ENCODE results near the gene MAZ.

MAZ gene

DNA sequence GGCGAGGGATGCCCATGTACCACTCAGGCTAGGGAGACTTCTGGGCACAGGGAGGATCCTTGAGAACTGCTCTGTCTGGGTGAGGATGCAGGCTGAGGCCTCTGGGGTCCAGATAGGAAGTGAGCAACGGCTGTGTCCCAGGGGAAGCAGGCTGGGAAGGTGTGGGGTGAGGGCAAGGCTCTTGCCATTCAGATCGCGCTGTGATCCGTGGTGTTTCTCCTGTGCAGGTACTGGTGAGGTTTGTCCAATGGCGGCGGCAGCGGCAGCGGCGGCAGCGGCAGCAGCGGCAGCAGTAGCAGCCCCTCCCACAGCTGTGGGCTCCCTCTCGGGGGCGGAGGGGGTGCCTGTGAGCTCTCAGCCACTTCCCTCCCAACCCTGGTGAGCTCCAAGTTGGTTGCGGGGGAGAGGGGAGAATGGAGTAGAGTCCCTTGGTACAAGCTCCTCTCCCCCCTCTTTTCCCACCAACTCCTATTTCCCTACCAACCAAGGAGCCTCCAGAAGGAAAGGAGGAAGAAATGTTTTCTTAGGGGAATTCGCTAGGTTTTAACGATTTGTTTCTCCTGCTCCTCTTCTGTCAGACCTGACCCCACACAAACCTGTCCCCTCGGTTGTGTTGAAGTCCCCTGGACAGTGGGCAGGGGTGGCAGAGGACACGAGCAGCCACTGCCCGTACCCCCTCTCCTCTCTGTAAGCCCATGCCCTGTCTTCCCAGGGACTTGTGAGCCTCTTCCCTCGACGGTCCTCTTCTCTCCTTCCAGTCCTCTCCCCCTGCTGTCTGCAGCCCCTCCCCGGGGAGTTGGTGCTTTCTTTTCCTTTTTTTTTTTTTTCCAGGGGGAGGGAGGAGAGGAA lies 3.7 kb downstream of the MAZ start:
- no peak for DNase-seq

DNA sequence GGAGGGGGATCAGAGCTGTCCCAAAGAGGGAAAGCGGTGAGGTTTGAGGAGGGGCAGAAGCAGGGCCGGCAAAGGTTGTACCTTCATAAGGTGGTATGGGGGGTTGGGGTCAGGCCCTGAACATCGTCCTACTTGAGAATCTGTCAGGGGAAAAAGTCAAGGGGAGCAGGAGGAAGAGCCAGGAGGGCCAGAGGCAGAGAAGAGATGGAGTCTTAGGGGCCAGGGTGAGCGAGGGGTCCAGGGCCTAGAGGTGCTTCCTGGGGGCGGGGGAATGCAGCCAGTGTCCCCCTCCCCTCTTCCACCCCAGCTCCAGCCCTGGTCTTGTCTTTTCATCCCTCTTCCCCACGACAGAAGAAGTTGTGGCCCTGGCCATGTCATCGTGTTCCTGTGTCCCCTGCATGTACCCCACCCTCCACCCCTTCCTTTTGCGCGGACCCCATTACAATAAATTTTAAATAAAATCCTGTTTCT lies 4.4 kb downstream of the MAZ start:
- no peak for DNase-seq

DNA sequence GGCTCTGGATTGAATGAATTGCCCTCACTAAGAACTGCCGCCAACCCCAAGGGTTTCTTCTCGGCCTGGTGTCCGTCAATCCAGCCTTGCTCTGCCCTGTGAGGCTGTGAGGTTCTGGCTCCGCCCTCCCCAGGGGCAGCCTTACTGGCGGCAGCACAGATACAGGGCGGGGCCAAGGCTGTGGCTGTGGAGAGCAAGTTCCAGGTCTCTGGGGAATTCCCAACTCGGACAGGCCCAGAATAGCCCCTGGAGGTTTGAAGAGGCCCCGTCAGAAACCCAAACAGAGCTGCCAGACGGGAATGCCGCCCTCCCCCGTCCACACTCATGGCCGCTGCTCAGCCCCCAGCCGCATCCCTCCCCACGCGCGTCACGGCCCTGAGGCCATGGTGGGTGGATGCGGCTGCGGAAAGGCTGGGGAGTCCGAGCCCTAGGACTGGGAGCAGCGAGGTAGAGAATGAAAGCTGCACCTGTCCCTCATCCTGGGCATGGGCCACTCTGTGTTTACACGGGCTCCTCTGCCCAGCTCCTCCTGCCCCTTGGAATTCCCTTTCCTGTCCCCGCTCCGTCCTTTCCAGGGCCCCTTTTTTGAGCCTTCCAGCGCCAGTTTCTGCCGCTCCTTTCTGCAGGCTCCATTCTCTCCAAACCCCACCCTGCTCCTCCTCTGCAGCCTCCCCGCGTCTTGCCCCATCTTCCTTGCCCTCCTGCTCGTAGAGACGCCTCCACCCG lies 5.0 kb downstream of the MAZ start:
- DNase-seq, result no peak

DNA sequence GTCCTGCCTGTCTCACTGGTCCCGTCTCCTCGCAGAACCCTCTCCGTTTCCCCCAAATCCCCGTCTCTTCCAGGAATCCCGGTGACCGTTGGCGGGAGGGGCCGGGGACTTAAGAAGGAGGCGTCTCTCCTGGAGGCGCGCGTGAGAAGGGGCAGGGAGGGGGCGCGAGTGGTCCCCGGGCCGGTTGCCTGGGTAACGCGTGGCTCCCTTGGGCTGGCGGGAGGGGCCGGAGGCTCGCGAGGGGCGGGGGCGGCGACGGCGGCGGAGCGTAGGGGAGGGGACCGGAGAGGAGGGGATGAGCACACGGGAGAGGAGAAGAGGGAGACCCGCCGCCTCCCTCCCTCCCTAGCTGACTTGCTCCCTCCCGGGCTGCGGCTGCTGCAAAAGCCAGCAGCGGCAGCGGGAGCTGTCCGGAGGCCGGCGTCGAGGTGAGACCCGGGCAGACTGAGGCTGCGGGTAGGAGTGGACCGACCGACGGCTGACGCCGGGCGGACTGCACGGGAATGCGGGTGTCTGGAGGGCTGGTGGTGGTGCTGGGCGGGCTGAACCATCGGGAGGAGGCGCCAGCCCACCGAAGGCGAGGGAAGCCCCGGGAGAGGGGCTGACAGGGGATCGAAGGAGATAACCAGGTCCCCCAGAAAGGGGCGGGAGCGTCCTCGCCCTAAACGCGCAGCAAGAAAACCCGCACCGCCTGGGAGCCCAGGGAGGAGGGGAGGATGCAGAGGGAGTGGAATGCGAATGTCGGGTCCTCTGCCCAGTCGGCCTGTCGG lies 5.8 kb downstream of the MAZ start, which contains the start of gene PRRT2:
PRRT2 (plus strand) TSS at position 298 of the 770 bp plus-strand sequence. CDS start 862 bp downstream, outside the sequence.
- no peak for DNase-seq

DNA sequence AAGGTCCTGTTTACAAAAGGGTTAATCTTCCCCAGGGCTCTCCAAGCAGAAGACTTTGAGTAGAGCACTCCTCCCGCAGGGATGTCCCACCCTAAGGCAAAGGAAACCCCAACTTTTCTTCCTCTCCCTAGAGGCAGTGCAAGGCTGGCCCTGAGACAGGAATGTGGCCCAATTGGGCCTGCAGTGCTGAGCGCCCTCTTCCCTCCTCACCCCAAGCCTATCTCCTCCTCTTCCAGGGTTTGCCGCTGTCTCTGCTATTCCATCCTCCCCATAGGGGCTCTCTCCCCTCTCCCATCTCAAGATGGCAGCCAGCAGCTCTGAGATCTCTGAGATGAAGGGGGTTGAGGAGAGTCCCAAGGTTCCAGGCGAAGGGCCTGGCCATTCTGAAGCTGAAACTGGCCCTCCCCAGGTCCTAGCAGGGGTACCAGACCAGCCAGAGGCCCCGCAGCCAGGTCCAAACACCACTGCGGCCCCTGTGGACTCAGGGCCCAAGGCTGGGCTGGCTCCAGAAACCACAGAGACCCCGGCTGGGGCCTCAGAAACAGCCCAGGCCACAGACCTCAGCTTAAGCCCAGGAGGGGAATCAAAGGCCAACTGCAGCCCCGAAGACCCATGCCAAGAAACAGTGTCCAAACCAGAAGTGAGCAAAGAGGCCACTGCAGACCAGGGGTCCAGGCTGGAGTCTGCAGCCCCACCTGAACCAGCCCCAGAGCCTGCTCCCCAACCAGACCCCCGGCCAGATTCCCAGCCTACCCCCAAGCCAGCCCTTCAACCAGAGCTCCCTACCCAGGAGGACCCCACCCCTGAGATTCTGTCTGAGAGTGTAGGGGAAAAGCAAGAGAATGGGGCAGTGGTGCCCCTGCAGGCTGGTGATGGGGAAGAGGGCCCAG lies 6.7 kb downstream of the MAZ start:
- DNase-seq, result no peak

DNA sequence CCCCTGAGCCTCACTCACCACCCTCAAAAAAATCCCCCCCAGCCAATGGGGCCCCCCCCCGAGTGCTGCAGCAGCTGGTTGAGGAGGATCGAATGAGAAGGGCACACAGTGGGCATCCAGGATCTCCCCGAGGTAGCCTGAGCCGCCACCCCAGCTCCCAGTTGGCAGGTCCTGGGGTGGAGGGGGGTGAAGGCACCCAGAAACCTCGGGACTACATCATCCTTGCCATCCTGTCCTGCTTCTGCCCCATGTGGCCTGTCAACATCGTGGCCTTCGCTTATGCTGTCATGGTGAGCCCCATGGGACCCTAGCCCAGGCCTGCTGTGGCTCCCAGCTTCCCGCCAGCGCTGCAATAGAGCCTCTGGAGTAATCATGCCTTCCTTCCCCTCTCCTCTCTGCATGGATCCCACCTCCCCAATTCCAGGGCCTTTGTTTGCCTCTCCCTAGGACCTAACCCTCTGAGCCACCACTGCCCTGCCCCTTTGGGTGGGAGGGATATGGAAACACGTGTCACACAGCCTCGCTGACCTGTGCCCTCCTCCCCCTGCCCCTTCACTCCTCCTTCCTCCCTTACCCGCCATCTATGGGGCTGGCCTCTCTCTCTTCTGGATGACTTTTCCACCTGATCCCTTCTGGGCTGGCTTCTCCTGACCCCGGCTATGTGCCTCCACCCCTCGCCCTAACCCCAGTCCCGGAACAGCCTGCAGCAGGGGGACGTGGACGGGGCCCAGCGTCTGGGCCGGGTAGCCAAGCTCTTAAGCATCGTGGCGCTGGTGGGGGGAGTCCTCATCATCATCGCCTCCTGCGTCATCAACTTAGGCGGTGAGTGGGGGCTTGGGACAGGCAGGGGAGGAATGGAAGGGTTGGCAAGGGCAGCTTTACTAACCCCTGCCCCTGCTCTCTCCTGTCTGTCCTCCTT lies 7.6 kb downstream of the MAZ start:
- DNase-seq, result no peak

DNA sequence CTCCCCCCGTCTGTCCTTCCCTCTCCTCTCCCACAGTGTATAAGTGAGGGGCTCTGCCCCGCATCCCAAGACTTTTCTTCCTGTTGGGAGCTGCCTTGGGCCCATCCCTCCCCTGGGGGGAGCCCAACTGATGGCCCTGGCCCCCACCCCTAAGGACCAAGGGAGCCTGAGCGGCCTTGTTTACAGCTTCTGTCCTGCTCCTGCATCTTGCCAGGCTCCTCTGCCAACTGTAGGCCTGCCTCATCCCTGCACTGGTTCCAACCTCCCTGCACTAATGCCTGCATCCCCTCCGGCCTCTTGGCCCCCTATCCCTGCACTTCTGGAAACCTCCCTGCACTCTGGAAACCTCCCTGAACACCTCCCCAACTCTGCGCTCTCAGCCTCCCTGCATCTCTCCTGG lies 8.3 kb downstream of the MAZ start:
- no peak for DNase-seq

DNA sequence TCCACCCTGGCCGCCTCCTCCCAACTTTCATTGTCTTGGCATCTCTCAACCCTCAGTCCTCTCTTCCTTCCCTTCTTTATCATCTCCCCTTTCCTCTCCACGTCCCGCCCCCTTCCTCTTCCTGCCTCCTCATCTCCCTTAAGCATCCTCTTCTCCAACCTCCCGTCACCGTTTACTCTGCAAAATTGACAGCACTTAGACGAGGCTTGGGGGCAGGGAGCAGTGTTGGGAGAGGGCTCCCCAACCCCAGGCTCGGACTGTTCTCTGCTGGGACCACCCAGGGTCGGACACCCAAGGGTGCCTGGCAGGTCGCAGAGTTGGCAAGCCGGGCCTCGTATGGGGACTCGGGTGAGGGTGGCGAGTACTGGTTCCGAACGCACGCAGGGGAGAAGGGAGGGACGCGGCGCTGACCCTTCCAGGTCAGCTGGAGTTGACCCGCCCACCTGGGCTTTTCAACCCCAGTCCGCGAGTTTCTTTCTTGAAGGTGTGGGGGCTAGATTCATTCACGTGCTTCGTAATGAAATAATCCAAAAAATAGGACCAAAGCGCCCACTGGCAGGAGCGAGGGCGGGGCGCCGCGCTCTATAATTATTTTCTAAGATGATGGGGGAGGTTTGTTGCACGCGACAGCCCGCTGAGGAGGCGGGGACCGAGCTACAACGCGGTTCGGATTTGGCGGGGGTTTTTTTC lies 8.8 kb downstream of the MAZ start:
- no peak for DNase-seq

DNA sequence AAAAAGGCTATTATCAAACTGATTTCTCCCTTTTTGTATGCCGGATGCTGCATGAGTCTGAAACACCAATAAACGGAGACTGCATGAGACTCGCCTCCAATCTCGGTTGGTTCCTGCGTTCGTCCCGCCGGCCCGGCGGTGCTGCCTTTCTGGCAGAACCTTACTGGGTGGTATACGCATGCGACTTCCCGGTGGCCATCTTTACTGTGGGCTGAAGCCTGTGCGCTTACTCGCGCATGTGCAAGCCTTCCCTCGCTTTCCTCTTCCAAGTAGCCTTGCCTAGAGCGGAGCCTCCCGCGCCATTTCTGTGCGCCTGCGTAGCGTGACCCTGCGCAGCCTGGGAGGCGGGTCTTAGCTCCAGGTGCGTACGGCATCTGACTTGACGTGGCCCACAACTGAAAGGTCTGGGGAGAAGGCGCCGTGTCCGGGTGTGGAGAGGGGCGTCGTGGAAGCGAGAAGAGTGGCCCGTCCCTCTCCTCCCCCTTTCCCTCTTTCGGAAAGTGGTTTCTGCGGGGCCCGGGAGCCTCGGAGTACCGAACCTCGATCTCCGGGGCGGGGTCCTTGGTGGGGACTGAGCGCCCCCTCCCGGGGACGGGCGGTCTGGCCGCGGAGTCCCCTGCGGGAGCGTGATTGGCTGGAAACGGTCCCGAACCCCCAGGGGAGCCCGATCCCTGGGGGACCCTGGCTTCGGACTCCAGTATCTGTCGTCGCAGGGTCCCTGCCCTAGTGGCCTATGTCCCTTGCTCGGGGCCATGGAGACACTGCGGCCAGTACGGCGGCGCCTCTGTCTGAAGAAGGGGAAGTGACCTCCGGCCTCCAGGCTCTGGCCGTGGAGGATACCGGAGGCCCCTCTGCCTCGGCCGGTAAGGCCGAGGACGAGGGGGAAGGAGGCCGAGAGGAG lies 9.7 kb downstream of the MAZ start, which contains the start of gene PAGR1:
PAGR1 (plus strand) TSS at position 360 of the 901 bp plus-strand sequence; CDS start at position 734, 374 bp downstream.
- peak; percentile 97 for DNase-seq

DNA sequence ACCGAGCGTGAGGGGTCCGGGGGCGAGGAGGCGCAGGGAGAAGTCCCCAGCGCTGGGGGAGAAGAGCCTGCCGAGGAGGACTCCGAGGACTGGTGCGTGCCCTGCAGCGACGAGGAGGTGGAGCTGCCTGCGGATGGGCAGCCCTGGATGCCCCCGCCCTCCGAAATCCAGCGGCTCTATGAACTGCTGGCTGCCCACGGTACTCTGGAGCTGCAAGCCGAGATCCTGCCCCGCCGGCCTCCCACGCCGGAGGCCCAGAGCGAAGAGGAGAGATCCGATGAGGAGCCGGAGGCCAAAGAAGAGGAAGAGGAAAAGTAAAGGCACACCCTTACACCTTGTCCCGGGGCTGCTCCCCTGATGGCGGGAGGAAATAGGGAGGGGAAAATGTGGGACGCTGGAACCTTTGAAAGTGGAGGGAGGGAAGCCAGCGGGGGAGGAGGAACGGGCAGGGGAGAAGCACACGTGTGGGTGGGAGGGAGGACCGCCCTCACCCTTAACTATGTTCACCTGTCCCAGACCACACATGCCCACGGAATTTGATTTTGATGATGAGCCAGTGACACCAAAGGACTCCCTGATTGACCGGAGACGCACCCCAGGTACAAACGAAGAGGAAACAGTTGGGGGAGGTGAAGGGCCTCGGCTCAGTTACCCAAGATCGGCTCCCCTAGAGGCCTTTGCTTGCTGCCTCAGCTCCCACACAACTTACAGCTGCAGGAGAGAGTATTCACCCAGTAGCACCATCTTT lies 10.5 kb downstream of the MAZ start:
- peak; percentile 45 for DNase-seq

DNA sequence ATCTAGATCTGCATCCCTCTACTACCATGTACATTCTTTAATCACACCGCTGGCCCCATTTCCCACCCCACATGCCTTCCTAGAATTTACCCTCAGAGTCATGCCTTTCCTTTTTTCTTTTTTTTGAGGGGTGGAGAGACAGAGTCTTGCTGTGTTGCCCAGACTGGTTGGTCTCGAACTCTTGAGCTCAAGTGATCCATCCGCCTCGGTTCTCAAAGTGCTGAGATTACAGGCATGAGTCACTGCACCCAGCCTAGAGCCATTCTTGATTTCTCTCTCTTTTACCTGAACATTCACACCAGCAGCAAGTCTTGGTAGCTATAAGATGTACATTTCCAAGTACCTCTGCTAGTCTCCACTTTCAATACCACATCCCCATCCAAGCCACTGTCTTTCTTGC lies 11.8 kb downstream of the MAZ start:
- no peak for DNase-seq

DNA sequence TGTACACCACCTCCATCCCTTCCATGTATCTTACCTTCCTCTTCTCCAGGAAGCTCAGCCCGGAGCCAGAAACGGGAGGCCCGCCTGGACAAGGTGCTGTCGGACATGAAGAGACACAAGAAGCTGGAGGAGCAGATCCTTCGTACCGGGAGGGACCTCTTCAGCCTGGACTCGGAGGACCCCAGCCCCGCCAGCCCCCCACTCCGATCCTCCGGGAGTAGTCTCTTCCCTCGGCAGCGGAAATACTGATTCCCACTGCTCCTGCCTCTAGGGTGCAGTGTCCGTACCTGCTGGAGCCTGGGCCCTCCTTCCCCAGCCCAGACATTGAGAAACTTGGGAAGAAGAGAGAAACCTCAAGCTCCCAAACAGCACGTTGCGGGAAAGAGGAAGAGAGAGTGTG lies 13.2 kb downstream of the MAZ start:
- no peak for DNase-seq

DNA sequence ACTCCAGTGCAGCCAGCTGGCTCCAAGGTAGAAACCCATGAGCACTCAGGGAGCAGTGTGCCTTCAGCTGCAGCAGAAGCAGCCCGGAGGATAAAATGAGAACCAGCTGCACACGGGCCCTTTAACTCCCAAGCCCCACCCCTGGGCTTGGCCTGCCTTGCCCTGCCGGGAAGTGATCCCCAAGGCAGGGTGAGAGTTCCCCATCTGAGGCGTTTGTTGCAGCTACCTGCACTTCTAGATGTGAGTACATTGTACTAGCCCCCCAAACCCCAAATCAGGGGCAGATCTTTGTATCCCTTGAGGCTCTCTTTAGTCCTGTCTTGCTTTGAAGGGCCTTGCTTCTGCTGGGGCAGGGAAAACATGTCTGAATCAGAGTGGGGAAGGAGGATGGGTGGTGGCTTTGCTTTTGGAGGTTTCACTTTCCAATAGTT lies 14.0 kb downstream of the MAZ start, which contains the start of gene MVP:
MVP (plus strand) TSS at position 192 of the 431 bp plus-strand sequence. CDS start 10,088 bp downstream, outside the sequence.
- no peak for DNase-seq

DNA sequence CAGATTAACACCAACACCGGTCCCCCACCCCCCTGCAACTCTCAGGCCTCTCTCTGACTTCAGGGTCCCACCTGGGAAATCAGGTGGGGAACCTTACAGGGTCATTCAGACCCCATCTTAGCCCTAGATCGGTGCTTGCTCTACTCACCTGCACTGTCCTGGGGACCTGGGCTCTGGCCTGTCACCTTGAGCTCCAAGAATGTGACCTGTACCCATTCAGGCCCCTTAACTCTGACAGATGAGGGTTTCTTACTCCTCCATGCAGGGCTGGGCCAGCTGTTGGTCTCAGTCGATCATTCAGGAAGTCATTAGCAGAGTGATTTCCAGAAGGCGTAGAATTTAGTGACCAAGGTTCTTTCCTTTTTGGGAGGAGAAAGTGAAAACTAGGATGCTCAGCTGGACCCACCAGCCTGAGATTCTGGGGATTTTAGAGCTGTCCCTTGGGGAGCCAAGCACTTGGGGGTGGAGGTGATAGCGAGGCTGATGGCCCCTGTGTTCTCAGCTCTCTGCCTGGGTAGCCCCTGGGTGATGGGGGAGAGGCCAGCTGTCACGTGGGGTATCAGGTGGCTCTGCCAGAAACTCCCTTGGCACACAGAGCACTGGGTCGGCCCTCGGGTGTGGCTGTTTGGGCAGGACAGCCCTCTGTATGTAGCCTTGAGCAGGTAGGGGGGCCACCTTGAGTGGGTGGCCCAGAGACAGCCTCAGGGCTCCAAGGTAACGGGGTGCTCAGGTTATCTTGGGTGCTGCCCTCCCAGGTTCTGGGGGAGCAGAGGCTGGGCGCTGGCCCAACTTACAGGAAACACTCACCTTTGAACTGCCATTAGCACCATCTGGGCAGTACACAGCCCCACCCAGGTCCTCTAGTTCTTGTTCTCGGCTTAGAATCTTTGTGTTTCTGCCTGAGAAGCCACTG lies 14.7 kb downstream of the MAZ start:
- DNase-seq, result no peak

DNA sequence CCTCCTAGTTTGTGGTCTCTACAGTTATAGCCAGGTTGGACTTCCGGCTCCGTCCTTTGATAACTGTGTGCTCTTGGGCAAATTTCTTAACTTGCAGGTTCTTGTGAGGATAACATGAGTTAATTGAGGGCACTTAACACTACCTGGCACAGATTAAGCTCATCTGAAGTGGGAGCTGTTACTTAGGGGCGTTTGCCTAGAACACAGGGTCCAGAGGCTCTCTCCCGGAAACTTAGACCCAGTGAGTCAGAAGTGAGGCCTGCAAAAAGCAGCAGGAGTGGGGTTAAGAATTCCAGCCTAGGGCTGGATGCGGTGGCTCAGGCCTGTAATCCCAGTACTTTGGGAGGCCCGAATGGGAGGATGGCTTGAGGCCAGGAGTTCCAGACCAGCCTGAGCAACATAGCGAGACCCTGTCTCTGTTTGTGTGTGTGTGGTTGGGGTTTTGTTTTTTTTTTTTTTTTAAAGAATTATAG lies 15.3 kb downstream of the MAZ start:
- DNase-seq, result no peak

DNA sequence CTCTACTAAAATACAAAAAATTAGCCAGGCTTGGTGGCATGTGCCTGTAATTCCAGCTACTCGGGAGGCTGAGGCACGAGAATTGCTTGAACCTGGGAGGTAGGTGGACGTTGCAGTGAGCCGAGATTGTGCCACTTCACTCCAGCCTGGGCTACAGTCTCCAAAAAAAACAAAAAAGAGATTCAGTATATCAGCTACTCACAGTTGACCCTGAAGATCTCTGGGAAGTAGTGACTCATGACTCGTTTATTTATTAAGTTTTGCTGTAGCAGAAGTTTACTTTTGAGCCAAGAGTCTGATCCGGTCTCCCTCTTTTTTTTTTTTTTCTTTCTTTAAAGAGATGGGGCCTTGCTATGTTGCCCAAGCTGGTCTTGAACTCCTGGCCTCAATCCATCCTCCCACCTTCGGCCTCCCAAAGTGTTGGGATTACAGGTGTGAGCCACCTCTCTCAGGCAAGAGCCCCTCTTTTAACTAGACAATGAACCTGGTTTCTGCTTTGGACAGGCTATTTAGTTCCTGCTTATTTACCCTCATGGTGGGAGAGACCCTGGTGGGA lies 18.3 kb downstream of the MAZ start:
- DNase-seq, result no peak

Measured in KG1 (cell line).